Panc1 (cell line): ENCODE results near the gene COL27A1.

ENCODE experiments used
- CTCF ChIP-seq: fragments of 450-650 bp; IDR thresholded peaks from 2 replicates; pipeline ENCODE4 v1.5.1; 2017; ENCODE audit warnings: mild to moderate bottlenecking
- POLR2AphosphoS5 ChIP-seq: IDR thresholded peaks from 2 replicates; pipeline ENCODE4 v1.6.1; 2012; ENCODE audit warnings: mild to moderate bottlenecking, low read depth, low read length, moderate library complexity
- REST ChIP-seq, 2 experiments: IDR thresholded peaks; 2 replicates each; pipeline ENCODE4 v1.6.1; 2011 to 2012; ENCODE audit warnings: low read depth in 2 of 2, control low read depth in 1 of 2, low read length in 1 of 2, mild to moderate bottlenecking in 1 of 2, moderate library complexity in 1 of 2; ENCODE audit not compliant: insufficient read depth in 1 of 2
- SIN3A ChIP-seq: IDR thresholded peaks from 2 replicates; pipeline ENCODE4 v1.6.1; 2012; ENCODE audit warnings: low read depth, mild to moderate bottlenecking, low read length, moderate library complexity, borderline replicate concordance; ENCODE audit not compliant: insufficient read depth

- TF ChIP-seq CTCF: no peak
- TF ChIP-seq SIN3A: no peak
- TF ChIP-seq REST (IDR thresholded peaks at IDR 0.05; ENCODE audit: insufficient read depth in 1 of 2, low read depth in 2 of 2, low read length in 1 of 2): no peak
- no peak for TF ChIP-seq POLR2AphosphoS5
Measured at GRCh38 chr9:114112778-114113584, 42.4 kb upstream of the COL27A1 start.
